HepG2 (cell line): ENCODE data around the gene ROBO3. TPM values are rescaled to one million over a fixed set of nuclear protein-coding genes. Genes with fewer than 3 reads are reported as not detected.
A peak's percentile ranks its signal among the peaks of the same experiment; 100 is the strongest.

ENCODE experiments used
- BRCA1 ChIP-seq: sonication (generic); formaldehyde crosslinking; IDR thresholded peaks from 2 replicates; pipeline ENCODE4 v1.4.0; 2020; ENCODE audit warnings: missing genetic modification reagents
- HES4 ChIP-seq: sonication (generic); formaldehyde crosslinking; IDR thresholded peaks from 2 replicates; pipeline ENCODE4 v1.9.0; 2021; ENCODE audit warnings: mild to moderate bottlenecking, missing genetic modification reagents, borderline replicate concordance
- MTA3 ChIP-seq: sonication (generic); formaldehyde crosslinking; IDR thresholded peaks from 2 replicates; pipeline ENCODE4 v1.4.0; 2020; ENCODE audit warnings: missing genetic modification reagents
- PLRG1 ChIP-seq: fragments of 450-650 bp; conservative IDR thresholded peaks from 2 replicates; pipeline ENCODE4 v1.6.1; 2016
- POGZ ChIP-seq: sonication (generic); formaldehyde crosslinking; IDR thresholded peaks from 2 replicates; pipeline ENCODE4 v1.4.0; 2020; ENCODE audit warnings: mild to moderate bottlenecking, missing genetic modification reagents
- RARG ChIP-seq: sonication (generic); formaldehyde crosslinking; IDR thresholded peaks from 2 replicates; pipeline ENCODE4 v1.4.0; 2020; ENCODE audit warnings: low read depth, mild to moderate bottlenecking, missing genetic modification reagents
- RFXAP ChIP-seq: sonication (generic); formaldehyde crosslinking; IDR thresholded peaks from 2 replicates; pipeline ENCODE4 v1.4.0; 2020; ENCODE audit warnings: missing genetic modification reagents, borderline replicate concordance
- SP4 ChIP-seq: sonication (generic); formaldehyde crosslinking; IDR thresholded peaks from 2 replicates; pipeline ENCODE4 v1.8.1; 2023; ENCODE audit warnings: mild to moderate bottlenecking, missing genetic modification reagents
- ZNF12 ChIP-seq: sonication (generic); formaldehyde crosslinking; IDR thresholded peaks from 2 replicates; pipeline ENCODE4 v1.5.0; 2020; ENCODE audit warnings: missing genetic modification reagents
- ZNF292 ChIP-seq: sonication (generic); formaldehyde crosslinking; IDR thresholded peaks from 2 replicates; pipeline ENCODE4 v1.8.1; 2022; ENCODE audit warnings: mild to moderate bottlenecking, low read depth, missing genetic modification reagents, borderline replicate concordance
- ZNF34 ChIP-seq: sonication (generic); formaldehyde crosslinking; IDR thresholded peaks from 2 replicates; pipeline ENCODE4 v1.4.0; 2020; ENCODE audit warnings: mild to moderate bottlenecking, missing genetic modification reagents, borderline replicate concordance
- ZNF678 ChIP-seq: sonication (generic); formaldehyde crosslinking; IDR thresholded peaks from 2 replicates; pipeline ENCODE4 v1.4.0; 2020; ENCODE audit warnings: mild to moderate bottlenecking, missing genetic modification reagents
- ZNF710 ChIP-seq: sonication (generic); formaldehyde crosslinking; IDR thresholded peaks from 2 replicates; pipeline ENCODE4 v1.5.0; 2020; ENCODE audit warnings: mild to moderate bottlenecking, missing genetic modification reagents, borderline replicate concordance
- ZNF883 ChIP-seq: sonication (generic); formaldehyde crosslinking; IDR thresholded peaks from 2 replicates; pipeline ENCODE4 v1.5.1; 2020; ENCODE audit warnings: mild to moderate bottlenecking, missing genetic modification reagents; ENCODE audit errors: not compliant biosample characterization
- polyA plus RNA-seq, 8 experiments: library from polyadenylated mRNA; depleted of rRNA in 3 of 8; stranded (reverse) in 7 of 8; unstranded in 1 of 8; fragments of >200 nt; fragmentation: Illumina TruSeq in 4 of 8; extraction: Trizol in 4 of 8; gene quantifications; 2 replicates each; pipeline versions ENCODE4 v1.2.1 to v1.2.3, GENCODE V29; 2011 to 2016; ENCODE audit warnings: low read depth in 4 of 8, missing spikeins in 1 of 8, mixed read lengths in 1 of 8; ENCODE audit not compliant: insufficient read depth in 1 of 8
- total RNA-seq, 5 experiments: library from RNA; depleted of rRNA; stranded (reverse); fragments of >200 nt; fragmentation: Illumina TruSeq; extraction: Trizol; gene quantifications; 2 replicates each; pipeline ENCODE4 v1.2.3, GENCODE V29; 2016; ENCODE audit warnings: low read depth in 1 of 5
- TF ChIP-seq, protein P1 (sequence below): sonication (generic); formaldehyde crosslinking; conservative IDR thresholded peaks from 2 replicates; pipeline ENCODE4 v1.4.0; 2020; ENCODE audit warnings: mild to moderate bottlenecking, missing genetic modification reagents, moderate library complexity
- TF ChIP-seq, protein P2 (sequence below): IDR thresholded peaks from 2 replicates; pipeline ENCODE4 v1.6.1; 2018; ENCODE audit warnings: missing genetic modification reagents
- TF ChIP-seq, protein P3 (sequence below): sonication (generic); formaldehyde crosslinking; IDR thresholded peaks from 2 replicates; pipeline ENCODE4 v1.4.0; 2020; ENCODE audit warnings: missing genetic modification reagents
- TF ChIP-seq, protein P4 (sequence below): sonication (generic); formaldehyde crosslinking; IDR thresholded peaks from 2 replicates; pipeline ENCODE4 v1.8.0; 2022; ENCODE audit warnings: missing genetic modification reagents, mild to moderate bottlenecking, moderate library complexity, borderline replicate concordance

ROBO3 gene
- total and polyA plus RNA-seq, 2 of the 13 experiments (the other 11 are each of a cell fraction or from before 2014, with no cell fraction given), result 0.07 to 2.4 TPM

GRCh38 chr11:124882339-124883071 is 17.3 kb downstream of the ROBO3 start (continued):
- TF ChIP-seq ZNF710 (CRISPR knock-in tag) (0 out of 2 replicates have a peak, but pooled peaks have one; percentile 34), ZNF12 (CRISPR knock-in tag) (no peak), SP4 (CRISPR knock-in tag) (peak; percentile 48; the same call in 1 of the 2 replicates), RFXAP (CRISPR knock-in tag) (0 out of 2 replicates have a peak, but pooled peaks have one; percentile 57), PLRG1 (no peak), BRCA1 (CRISPR knock-in tag) (no peak), ZNF883 (no peak), ZNF34 (CRISPR knock-in tag) (0 out of 2 replicates have a peak, but pooled peaks have one; percentile 57), MTA3 (no peak), ZNF292 (CRISPR knock-in tag) (no peak), ZNF678 (no peak), POGZ (CRISPR knock-in tag) (peak; percentile 15; the same call in 1 of the 2 replicates), HES4 (CRISPR knock-in tag) (no peak), RARG (CRISPR knock-in tag) (no peak)
- TF ChIP-seq, protein P1, sequence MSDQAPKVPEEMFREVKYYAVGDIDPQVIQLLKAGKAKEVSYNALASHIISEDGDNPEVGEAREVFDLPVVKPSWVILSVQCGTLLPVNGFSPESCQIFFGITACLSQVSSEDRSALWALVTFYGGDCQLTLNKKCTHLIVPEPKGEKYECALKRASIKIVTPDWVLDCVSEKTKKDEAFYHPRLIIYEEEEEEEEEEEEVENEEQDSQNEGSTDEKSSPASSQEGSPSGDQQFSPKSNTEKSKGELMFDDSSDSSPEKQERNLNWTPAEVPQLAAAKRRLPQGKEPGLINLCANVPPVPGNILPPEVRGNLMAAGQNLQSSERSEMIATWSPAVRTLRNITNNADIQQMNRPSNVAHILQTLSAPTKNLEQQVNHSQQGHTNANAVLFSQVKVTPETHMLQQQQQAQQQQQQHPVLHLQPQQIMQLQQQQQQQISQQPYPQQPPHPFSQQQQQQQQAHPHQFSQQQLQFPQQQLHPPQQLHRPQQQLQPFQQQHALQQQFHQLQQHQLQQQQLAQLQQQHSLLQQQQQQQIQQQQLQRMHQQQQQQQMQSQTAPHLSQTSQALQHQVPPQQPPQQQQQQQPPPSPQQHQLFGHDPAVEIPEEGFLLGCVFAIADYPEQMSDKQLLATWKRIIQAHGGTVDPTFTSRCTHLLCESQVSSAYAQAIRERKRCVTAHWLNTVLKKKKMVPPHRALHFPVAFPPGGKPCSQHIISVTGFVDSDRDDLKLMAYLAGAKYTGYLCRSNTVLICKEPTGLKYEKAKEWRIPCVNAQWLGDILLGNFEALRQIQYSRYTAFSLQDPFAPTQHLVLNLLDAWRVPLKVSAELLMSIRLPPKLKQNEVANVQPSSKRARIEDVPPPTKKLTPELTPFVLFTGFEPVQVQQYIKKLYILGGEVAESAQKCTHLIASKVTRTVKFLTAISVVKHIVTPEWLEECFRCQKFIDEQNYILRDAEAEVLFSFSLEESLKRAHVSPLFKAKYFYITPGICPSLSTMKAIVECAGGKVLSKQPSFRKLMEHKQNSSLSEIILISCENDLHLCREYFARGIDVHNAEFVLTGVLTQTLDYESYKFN (CRISPR knock-in tag), result peak; percentile 88
- TF ChIP-seq, protein P2, sequence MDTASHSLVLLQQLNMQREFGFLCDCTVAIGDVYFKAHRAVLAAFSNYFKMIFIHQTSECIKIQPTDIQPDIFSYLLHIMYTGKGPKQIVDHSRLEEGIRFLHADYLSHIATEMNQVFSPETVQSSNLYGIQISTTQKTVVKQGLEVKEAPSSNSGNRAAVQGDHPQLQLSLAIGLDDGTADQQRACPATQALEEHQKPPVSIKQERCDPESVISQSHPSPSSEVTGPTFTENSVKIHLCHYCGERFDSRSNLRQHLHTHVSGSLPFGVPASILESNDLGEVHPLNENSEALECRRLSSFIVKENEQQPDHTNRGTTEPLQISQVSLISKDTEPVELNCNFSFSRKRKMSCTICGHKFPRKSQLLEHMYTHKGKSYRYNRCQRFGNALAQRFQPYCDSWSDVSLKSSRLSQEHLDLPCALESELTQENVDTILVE (CRISPR knock-in tag), result no peak
- TF ChIP-seq, protein P3, sequence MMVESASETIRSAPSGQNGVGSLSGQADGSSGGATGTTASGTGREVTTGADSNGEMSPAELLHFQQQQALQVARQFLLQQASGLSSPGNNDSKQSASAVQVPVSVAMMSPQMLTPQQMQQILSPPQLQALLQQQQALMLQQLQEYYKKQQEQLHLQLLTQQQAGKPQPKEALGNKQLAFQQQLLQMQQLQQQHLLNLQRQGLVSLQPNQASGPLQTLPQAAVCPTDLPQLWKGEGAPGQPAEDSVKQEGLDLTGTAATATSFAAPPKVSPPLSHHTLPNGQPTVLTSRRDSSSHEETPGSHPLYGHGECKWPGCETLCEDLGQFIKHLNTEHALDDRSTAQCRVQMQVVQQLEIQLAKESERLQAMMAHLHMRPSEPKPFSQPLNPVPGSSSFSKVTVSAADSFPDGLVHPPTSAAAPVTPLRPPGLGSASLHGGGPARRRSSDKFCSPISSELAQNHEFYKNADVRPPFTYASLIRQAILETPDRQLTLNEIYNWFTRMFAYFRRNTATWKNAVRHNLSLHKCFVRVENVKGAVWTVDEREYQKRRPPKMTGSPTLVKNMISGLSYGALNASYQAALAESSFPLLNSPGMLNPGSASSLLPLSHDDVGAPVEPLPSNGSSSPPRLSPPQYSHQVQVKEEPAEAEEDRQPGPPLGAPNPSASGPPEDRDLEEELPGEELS (CRISPR knock-in tag), result peak; percentile 84
- TF ChIP-seq, protein P4, sequence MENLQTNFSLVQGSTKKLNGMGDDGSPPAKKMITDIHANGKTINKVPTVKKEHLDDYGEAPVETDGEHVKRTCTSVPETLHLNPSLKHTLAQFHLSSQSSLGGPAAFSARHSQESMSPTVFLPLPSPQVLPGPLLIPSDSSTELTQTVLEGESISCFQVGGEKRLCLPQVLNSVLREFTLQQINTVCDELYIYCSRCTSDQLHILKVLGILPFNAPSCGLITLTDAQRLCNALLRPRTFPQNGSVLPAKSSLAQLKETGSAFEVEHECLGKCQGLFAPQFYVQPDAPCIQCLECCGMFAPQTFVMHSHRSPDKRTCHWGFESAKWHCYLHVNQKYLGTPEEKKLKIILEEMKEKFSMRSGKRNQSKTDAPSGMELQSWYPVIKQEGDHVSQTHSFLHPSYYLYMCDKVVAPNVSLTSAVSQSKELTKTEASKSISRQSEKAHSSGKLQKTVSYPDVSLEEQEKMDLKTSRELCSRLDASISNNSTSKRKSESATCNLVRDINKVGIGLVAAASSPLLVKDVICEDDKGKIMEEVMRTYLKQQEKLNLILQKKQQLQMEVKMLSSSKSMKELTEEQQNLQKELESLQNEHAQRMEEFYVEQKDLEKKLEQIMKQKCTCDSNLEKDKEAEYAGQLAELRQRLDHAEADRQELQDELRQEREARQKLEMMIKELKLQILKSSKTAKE, result peak; percentile 97
